Inferior parietal cortex (tissue), 1 donor: ENCODE results near the gene STXBP6.

Experiments
- DNase-seq: peaks from one replicate; pipeline ENCODE4 v3.0.0-alpha.2; 2016; ENCODE audit errors: extremely low spot score

STXBP6 gene

DNA sequence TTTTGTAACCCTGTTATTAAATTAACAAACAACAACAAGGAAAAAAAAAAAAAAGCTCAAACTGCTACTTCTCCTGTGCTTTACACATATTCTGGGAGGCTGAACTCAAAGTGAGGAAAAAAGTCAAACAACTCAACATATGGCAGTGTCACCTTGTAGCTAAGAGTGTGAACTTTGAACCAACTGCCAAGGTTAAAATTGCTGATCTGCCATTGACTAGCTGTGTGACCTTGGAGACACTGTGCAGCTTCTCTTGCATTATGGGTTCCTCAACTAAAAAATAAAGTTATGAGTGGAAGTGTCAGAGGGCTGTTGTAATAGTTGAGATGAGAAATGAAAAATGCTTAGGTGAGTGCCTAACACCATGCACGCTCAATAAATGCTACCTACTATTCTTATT is 34.2 kb downstream of the STXBP6 start:
- no peak for DNase-seq

DNA sequence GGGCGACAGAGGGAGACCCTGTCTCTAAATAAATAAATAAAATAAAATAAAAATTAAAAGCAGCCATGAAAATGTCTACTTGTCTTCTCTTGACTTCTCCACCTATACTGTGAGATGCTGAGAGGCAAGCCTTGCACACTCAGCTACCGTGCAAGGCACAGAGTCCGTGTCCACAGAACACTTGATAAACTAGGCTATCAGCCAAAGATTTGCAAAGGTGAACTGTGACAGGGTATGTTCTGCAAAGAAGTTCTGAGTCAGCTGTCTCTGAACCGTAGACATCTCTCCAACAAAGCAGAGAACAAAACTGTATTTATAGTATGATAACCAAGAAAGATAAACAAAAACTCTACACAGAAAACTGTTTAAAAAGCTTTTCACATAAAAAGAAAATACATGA is 35.5 kb downstream of the STXBP6 start:
- no peak for DNase-seq

DNA sequence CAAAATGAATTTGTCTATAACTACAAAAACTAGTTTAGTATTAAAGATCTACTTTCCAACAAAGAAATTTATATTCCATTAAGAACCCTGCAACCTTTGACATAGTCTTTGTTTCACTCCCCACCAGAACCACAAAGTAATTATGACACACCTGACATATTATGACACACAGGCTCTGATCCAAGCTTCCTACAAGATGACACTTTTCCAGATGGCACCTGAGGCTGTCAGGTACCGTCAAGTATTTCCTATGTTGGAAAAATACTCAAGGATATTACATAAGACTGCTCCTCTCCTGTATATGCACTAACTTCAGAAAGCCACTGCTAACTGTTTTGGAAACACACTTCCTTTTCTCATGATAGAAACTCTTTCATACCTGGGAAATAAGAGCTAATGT is 38.9 kb downstream of the STXBP6 start:
- no peak for DNase-seq

DNA sequence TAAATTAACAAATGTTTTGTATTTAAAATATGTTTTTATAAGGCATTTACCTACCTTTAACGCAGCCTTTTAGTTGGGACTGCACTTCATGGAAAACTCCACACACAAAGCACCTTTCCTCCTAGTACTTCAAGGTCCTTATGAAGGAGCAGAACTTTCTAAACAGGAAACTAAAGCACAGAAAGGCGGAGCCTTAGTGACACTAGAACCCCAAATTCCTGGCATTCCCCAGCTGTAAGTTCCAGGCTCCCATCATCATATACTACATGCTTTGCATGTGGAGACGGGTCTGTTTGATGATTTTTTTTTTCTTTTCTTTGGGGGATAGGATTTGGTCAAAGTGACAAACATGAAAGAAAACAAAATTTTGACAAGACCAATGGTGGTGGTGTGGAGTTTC is 39.5 kb downstream of the STXBP6 start:
- DNase-seq = no peak

DNA sequence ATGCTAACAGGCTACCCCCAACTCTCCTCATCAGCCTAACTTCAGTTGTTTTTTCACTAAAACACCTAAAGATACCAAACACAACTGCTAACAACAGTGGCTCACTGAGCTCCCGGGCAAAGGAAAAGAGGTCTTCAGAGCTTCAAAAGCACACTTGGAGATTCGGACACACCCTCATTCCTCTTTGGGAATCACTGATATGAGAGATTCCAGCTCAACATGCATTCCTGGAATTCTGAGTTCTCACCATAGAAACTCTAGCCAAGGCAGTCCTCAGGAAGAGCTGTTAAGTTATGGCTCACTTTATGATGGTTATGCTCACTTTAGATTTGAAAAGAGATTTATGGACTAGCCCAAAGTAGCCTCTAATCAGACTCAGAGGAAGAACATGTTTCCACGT is 40.1 kb downstream of the STXBP6 start:
- no peak for DNase-seq

DNA sequence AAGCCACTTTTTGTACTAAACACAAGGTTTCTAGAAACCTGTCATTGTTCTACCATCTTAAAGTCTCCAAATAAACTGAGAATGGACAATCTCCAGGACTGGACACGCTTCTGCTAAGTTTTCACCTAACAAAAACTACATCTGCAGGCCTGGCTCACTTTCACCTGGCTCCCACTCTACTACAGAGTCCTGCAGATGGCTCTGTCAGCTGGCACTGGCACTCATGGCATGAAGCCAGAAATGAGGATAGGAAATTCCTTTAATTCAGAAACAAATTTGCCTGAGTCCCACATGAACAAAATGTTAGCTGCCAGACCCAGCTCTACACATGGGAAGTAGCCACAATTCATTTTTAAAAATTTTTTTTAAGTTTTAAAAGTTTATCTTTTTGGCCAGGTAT is 42.1 kb downstream of the STXBP6 start:
- peak; percentile 57 for DNase-seq

DNA sequence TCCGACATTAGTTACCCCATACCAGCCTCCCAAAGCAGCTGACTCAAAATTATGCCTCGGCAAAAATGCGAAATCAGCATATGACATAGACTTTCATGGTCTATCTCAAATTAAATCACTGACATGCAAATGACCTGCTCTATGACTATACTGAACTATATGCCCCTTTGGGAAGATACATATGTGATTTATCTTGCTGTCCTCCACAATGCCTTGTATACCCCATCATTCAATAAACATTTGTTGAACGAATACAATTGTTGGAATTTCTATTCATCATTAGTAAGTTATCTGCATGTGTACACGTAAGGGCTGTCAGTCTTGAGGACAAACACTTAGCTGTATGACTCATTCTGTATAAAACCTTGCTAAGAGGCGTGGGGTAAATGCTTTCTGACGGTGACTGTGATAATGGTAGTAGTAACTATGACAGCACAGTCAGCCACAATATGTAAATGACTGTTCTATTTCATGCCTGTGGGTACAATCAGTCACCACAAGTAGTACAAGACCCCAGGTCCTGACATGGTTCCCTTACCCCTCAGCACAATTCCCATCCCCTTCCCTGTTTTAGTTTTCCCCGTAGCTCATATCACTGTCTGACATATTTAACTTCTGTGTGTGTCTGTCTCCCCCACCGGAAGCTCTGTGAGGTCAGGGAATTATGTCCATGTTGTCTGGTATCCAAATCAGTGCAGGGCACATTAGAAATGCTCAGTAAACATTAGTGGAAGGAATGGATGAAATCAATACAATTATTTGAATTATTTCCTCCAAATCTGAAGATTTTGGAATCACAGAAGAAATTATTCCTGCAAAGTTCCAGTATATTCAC is 42.8 kb downstream of the STXBP6 start:
- no peak for DNase-seq

DNA sequence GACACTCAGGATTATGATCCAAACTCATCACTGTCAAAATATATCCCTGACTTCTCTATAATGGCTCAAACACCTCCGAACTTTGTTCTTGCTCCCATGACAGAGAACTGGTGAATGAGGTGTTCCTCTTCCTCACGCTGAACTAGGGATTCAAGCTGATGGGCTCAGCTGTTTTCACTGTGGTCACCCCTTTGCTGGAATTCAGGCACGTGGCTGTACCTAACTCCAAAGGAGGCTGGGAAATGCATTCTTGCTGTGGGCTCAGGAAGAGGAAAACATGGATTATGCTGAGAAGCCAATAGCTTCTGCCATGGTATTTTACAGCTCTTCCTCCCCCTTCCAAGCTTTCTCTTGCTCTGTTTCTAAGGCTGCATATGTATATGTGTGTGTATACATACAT is 43.9 kb downstream of the STXBP6 start:
- no peak for DNase-seq

DNA sequence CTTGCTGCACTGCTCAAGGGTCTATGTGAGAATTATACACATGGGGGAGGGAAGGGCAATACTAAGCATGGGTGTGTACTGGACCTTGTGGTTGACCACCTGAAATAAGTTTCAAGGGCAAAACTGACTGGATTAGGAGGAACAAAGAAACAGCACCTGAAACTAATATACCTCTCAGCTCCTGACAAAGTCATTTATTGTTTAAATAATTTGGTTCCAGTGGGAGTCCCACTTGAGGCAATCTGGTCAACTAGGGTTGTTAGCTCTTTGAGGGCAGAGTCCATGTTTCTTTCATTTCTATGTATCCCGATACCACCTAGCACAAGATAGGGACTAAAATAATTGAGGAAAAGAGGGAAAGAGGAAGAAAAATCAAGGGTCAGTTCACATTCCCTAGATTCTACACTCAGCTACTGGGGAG is 45.5 kb downstream of the STXBP6 start:
- DNase-seq = no peak

DNA sequence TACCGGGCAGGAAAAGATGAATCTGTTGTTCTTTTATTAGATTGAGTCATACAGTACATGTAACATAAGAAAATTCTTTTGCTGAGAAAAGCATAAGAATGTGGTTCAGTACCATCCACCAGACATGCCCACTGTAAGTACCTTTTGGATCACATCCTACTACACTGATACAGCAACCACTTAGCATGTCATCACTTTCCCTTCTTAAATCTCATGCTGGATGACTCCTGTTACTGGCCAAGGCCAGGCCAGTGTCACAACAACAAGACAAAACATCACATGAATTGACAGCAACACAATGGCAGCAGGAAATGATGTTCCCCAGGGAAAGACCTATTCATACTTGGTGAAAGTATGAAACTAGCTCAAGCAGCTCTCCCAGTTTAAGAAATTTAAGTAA is 46.4 kb downstream of the STXBP6 start:
- DNase-seq = no peak

DNA sequence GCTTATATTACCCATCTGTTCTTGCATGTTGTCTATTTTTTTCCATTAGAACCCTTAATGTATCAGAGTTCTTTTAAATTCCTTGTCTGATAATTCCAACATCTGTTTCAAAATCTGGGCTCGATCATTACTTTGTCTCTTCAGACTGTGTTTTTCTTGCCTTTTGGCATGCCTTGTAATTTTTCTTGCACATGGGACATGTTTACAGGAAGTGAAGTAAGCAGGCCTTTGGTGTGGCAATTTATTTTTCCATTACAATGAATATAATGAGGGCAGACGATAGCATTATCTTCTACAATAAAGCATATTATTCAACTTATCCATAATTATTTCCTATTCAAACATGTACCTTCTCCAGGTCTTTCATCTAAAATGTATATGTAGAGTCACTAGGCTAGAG is 48.3 kb downstream of the STXBP6 start:
- no peak for DNase-seq

DNA sequence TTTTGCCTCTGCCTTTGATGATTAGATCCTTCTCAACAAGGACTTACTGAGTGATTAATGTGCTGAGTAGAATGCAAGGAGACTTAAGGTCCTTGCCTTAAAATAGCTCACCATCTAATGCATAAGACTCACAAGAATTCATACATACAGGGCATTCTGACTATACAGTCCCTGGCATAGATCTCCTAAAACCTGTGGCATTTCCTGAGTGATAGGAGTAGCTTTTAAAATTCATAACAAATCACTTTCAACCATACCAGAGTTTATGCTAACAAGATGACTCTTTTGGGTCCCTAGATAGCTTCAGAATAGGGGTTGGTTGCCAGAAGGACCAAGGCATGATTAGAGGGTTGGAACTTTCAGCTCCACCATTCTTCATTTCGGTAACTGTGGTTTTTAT is 48.8 kb downstream of the STXBP6 start:
- DNase-seq = no peak

DNA sequence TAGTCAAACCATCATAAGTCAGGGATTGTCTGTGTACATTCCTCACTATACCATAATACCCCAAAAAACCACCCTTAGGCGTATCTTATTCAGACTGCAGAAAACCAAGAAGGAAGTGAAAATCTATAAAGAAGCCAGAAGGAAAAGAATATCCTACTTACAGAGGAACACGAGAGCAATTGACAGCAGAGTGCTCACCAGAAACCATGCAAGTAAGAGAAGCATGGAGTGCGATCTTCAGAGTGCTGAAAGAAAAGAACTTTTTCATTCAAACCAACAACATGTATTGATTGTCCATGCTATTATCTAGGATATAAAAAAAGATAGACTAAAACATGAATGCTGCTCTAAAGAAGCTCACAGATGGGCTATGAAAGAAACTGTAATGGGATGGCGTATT is 50.8 kb downstream of the STXBP6 start:
- DNase-seq = no peak

DNA sequence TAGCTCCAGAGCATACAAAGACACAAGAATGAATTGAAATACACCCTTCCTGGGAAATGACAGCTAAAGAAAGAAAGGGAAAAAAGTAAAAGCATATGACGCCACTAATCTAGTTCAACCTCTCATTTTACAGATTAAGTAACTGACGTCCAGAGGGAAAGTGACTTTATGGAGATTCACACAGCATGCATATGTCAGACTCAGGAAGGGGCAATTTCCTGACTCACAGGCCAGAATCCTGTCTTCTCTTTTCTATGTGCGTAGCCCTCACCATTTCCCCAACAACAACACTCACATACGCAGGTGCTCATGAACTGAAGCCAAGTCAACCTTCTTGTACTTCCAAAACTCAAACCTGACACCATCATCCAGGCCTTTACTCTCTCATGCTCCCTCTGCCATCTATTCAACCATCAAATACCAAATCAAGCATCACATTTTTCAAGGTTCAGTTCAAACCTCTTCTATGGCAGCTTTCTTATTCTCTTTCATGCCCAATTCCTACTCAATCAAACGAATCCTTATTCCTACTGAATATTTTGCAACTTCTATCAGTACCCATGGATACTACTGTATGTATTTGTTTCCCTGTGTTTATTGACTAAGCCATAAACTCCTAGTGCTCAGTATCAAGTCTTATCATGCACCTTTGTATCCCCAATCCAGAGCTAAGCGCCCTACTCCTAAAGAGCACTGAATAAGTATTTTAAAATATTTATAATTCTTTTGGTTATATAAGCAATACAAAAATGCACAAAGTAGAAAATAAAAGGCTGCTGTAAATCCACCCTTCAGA is 52.8 kb downstream of the STXBP6 start:
- DNase-seq = no peak

DNA sequence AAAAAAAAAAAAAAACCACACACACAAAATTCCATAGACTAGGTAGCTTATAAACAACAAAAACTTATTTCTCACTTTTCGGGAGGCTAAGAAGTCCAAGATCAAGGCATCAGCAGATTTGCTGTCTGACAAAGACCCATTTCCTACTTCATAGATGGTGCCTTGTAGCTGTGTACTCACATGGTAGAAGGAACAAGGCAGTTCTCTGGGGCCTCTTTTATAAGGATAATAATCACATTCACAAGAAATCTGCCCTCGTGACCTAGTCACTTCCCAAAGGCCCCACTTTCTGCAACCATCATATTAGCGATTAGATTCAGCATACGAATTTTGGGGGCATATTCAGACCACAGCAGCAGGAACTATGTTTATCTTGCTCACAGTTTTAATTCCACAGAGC is 54.9 kb downstream of the STXBP6 start:
- no peak for DNase-seq

DNA sequence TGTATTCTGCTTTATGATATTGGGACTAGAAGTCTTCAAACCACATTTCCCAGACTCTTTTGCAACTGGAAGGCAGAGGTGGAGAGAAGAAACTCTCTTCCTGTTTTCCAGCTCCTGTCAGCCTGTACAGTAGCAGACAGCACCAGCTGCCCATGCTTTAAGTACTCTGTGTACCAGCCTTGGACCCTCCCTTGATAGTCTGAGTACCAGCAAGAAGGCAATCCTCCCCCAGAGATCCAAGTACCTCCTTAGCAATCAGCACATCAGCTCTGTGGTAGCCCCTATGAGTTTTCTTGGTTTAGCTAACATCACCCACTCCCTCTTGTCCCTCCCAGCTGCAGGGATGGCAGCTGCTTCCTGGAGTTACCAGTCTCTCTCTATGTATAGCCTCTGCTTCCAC is 56.3 kb downstream of the STXBP6 start:
- DNase-seq = no peak

DNA sequence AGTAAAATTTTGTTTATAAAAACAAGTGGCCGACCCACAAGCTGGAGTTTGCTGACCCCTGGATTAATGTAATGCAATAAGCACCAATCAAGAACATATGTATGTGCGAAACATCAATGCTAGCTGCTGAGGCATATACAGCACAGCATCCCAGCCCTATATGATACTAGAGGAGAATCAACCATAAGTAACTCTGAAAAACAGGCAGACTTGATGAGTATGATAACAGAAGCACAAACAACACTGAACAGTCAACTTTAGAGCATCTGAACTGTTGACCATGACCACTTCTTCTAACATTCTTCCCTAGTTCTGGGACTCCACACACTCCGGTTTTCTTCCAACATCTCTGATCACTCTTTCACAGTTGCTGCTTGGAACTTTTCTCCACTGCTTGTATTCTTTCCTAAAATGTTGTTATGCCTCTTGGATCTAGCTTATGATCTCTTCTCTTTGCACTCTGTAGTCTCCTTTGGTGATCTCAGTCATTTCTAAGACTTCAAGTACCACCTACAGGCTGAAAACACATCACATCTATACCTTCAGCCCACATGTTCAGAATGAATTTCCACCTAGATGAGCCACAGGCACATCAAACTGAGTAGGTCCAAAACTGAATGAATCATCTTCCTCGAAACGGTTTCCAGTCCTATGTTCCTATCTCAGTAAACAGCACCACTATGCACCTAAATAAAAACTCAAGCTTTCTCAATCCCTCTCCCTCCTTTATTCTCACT is 57.2 kb downstream of the STXBP6 start:
- no peak for DNase-seq

DNA sequence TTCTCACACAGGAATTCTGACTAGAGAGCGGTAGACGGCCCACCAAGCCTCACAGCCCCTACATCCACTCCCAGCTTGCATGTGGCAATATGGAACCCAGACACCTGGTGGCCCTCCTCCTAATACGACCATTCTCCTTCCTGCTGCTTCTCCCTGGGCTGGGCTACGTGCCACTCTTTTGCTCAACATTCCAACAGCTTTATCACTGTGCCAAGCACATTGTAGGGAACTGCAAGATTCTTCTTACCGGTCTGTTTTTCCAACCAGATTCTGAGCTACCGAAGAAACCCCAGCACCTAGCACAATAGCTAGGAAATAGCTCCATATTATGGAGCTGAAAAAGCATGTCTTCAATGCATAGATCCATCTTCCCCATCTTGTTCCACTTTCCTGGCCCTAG is 58.1 kb downstream of the STXBP6 start:
- DNase-seq = no peak

DNA sequence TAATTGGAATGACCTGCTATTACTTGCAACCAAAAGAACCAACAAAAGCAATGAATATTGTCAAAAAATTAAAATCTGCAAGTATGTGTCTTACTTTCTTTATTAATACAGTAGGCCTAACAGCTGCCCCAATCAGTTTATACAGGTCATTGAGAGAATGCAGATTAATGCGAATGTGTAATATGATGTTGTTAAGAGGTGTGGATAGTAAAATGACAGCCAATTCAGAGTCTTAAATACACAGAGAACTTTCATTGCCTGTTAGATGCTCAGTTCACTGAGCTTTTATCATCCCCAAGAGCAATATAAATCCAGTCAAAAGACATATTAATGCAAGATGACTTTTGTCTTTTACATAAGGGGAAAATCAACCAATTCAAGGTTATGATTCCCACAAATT is 58.7 kb downstream of the STXBP6 start:
- no peak for DNase-seq

DNA sequence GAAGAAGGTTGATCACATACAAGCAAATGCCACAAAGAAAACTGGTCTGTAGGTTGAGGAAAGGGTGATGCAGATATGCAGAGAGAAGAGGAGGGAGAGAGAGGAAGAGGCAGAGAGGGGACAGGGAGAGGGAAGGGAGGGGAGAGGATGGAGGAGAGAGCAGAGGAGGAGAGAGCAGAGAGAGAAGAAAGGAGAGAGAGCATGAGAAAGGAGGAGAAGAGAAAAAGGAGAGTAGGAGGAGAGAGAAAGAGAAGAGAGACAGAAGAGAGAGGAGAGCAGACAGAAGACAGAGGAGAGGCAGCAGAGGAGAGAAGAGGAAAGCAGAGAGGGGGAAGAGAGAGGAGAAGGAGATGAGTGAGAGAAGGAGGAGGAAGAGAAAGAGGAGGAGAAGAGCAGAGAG is 59.2 kb downstream of the STXBP6 start:
- DNase-seq = no peak

DNA sequence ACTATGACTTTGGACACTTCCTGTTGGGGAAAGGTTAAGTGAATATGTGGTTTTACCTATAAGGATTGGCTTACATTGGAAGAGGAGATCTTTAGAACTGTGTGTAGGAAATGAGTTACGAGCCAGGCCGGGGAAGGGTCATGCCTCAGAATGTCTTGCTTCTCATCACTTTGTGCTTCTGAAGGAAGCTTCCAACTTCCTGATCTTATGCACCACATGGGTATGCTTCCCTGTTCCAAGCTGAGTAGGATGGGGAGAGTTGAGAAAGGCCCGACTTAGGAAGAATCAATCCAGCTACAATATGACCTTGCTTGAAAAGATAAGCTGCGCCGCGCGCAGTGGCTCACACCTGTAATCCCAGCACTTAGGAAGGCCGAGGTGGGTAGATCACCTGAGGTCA is 59.9 kb downstream of the STXBP6 start:
- no peak for DNase-seq

DNA sequence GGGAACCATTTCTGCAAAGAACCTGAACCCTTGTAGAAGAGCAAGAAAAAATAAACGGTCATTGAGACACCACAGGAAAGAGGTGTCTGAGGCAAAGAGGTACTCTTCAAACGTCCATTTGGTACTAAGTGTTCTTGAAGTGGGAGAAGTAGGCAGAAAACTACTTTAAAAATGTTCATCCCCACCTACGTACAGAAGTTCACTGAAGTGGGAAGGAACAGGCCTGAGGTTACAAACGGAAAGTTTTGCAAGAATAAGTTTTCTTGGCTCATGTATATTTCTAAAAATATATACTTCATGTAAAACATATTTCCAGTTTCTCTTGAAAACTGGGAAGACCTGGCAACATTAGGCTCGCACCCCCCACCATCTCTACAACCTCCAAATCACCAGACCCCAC is 61.2 kb downstream of the STXBP6 start:
- DNase-seq = no peak
